Vagina (tissue), 2 donors: Measurements from ENCODE around the gene SEC23A. TPM values are rescaled to one million over a fixed set of nuclear protein-coding genes. Genes with fewer than 3 reads are reported as not detected.
A peak's percentile ranks its signal among the peaks of the same experiment; 100 is the strongest.
"Not testable (repeated sequence)": the region's sequence is repeated elsewhere in the genome, so short reads cannot be mapped to it uniquely, and the experiment has no call there.

Source experiments
- DNase-seq, 2 donors: peaks; one replicate each; pipeline ENCODE4 v3.0.0-alpha.2; 2017; ENCODE audit errors: extremely low spot score in 2 of 2
- H3K27ac ChIP-seq: fragments of 200-600 bp; sonication (generic); one replicate; pipeline ENCODE4 v1.5.1; 2019
- H3K27me3 ChIP-seq: fragments of 200-600 bp; sonication (generic); one replicate; pipeline ENCODE4 v1.5.1; 2019
- H3K36me3 ChIP-seq, 2 donors: fragments of 200-600 bp; sonication (generic); one replicate each; pipeline ENCODE4 v1.5.1; 2017 to 2019
- H3K4me1 ChIP-seq: fragments of 200-600 bp; sonication (generic); one replicate; pipeline ENCODE4 v1.5.1; 2019
- H3K4me3 ChIP-seq, 2 donors: fragments of 200-600 bp; sonication (generic); 1 replicate in 1 of 2; 2 replicates in 1 of 2; pipeline ENCODE4 v1.5.1; 2016 to 2019
- H3K9me3 ChIP-seq: fragments of 200-600 bp; sonication (generic); one replicate; pipeline ENCODE4 v1.5.1; 2019
- POLR2A ChIP-seq, 2 donors: fragments of 450-650 bp; IDR thresholded peaks; one replicate each; pipeline ENCODE4 v1.6.1; 2017; ENCODE audit warnings: antibody characterized with exemption in 2 of 2, mild to moderate bottlenecking in 2 of 2, moderate library complexity in 2 of 2
- POLR2AphosphoS5 ChIP-seq, 2 donors: sonication (generic); formaldehyde crosslinking; IDR thresholded peaks; one replicate each; pipeline ENCODE4 v1.9.0; 2017; ENCODE audit warnings: antibody characterized with exemption in 2 of 2, mild to moderate bottlenecking in 2 of 2, low read depth in 1 of 2; ENCODE audit not compliant: insufficient read depth in 1 of 2
- intact Hi-C: fragments of 100-400 bp; cut with DNase I; formaldehyde crosslinking; loops from one replicate; pipeline ENCODE4 v1.15.1; 2023
- total RNA-seq: library from RNA; depleted of rRNA; stranded (reverse); fragments of >200 nt; gene quantifications from one replicate; pipeline ENCODE4 v1.2.3, GENCODE V29; 2016
- TF ChIP-seq, protein P1 (sequence below), 3 experiments: fragments of 450-650 bp in 2 of 3; fragments of 200-600 bp in 1 of 3; sonication (generic) in 1 of 3; IDR thresholded peaks; one replicate each; pipeline ENCODE4 v1.5.1; 2017 to 2019; ENCODE audit warnings: antibody characterized with exemption in 3 of 3, mild to moderate bottlenecking in 2 of 3, moderate library complexity in 2 of 3

SEC23A gene
- total RNA-seq, 1 donor from 2014 or later, result 54.8 TPM

GRCh38 chr14:39138440-39138839 lies 35.4 kb upstream of the SEC23A start:
- TF ChIP-seq POLR2A (IDR thresholded peaks at IDR 0.05) (no peak), POLR2AphosphoS5 (IDR thresholded peaks at IDR 0.05; ENCODE audit: insufficient read depth in 1 of 2, low read depth in 1 of 2) (no peak)
- TF ChIP-seq, protein P1, sequence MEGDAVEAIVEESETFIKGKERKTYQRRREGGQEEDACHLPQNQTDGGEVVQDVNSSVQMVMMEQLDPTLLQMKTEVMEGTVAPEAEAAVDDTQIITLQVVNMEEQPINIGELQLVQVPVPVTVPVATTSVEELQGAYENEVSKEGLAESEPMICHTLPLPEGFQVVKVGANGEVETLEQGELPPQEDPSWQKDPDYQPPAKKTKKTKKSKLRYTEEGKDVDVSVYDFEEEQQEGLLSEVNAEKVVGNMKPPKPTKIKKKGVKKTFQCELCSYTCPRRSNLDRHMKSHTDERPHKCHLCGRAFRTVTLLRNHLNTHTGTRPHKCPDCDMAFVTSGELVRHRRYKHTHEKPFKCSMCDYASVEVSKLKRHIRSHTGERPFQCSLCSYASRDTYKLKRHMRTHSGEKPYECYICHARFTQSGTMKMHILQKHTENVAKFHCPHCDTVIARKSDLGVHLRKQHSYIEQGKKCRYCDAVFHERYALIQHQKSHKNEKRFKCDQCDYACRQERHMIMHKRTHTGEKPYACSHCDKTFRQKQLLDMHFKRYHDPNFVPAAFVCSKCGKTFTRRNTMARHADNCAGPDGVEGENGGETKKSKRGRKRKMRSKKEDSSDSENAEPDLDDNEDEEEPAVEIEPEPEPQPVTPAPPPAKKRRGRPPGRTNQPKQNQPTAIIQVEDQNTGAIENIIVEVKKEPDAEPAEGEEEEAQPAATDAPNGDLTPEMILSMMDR (IDR thresholded peaks at IDR 0.05), result no peak
- Histone ChIP-seq H3K36me3 (peaks cover 0 to 42% of the 10 kb centered on the region in 2 donors), H3K27ac (no peak overlapping the region), H3K27me3 (no peaks in the 10 kb centered on the region), H3K4me1 (no peaks in the 10 kb centered on the region), H3K9me3 (no peaks in the 10 kb centered on the region), H3K4me3 (no peak overlapping the region)
- intact Hi-C loops, result no loop called here
- no peak for DNase-seq

DNA sequence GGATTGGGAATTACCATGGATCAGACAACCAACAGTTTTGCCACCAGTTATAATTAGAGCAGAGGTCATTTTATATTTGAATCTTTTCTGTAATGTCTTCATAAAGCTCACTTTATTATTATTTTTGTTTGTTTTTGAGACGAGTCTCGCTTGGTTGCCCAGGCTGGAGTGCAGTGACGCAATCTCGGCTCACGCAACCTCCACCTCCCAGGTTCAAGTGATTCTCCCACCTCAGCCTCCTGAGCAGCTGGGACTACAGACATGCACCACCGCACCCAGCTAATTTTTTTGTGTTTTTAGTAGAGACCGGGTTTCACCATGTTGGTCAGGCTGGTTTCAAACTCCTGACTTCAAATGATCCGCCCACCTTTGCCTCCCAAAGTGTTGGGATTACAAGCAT lies 34.8 kb upstream of the SEC23A start:
- DNase-seq, H3K27ac ChIP-seq, H3K9me3 ChIP-seq, H3K27me3 ChIP-seq, H3K4me3 ChIP-seq, H3K4me1 ChIP-seq, intact Hi-C loops: not testable (repeated sequence)
- H3K36me3 ChIP-seq, result peaks cover 0 to 42% of the 10 kb centered on the region in 2 donors

DNA sequence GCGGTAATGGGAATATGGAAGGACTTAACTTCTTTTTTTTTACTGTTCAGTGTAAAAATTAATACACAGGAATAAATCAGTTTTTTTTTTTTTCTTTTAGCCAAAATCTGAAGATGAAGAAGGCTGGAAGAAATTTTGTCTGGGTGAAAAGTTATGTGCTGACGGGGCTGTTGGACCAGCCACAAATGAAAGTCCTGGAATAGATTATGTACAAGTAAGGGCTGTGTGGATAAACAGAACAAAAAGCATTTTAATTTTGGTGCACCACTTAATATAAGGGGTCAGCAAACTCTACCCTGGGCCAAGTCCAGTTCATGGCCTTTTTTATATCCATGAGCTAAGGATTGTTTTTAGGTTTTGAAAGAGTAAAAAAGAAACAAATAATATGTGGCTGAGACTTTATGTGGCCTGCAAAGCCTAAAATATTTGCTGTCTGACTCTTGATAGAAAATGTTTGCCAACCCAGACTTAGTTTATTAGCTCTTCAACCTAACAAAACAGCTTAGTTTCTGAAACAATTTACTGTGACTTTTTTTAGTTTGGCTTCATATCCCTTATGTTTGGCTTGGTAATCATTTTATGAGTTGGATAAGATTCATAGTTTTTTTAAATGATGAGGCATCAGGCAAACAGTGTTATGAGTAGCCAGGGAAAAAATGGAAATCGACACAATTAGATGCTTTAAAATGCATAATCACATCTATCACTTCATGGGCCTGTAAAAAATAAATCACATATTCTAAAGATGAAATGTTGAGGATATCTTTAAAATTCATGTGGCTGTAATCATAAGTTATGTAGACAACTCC lies 19.5 kb upstream of the SEC23A start:
- intact Hi-C loops, result no loop called here
- no peaks in the 10 kb centered on the region for H3K9me3 ChIP-seq
- no peak overlapping the region for H3K4me3 ChIP-seq
- peaks cover 11% of the 10 kb centered on the region for H3K4me1 ChIP-seq
- no peak for TF ChIP-seq POLR2AphosphoS5 (IDR thresholded peaks at IDR 0.05; ENCODE audit: insufficient read depth in 1 of 2, low read depth in 1 of 2)
- TF ChIP-seq, protein P1 (IDR thresholded peaks at IDR 0.05), result no peak
- no peak for TF ChIP-seq POLR2A (IDR thresholded peaks at IDR 0.05)
- DNase-seq, result no peak
- no peaks in the 10 kb centered on the region for H3K27me3 ChIP-seq
- peak overlapping the region; percentile 42 for H3K27ac ChIP-seq
- H3K36me3 ChIP-seq, result peaks cover 0 to 47% of the 10 kb centered on the region in 2 donors

DNA sequence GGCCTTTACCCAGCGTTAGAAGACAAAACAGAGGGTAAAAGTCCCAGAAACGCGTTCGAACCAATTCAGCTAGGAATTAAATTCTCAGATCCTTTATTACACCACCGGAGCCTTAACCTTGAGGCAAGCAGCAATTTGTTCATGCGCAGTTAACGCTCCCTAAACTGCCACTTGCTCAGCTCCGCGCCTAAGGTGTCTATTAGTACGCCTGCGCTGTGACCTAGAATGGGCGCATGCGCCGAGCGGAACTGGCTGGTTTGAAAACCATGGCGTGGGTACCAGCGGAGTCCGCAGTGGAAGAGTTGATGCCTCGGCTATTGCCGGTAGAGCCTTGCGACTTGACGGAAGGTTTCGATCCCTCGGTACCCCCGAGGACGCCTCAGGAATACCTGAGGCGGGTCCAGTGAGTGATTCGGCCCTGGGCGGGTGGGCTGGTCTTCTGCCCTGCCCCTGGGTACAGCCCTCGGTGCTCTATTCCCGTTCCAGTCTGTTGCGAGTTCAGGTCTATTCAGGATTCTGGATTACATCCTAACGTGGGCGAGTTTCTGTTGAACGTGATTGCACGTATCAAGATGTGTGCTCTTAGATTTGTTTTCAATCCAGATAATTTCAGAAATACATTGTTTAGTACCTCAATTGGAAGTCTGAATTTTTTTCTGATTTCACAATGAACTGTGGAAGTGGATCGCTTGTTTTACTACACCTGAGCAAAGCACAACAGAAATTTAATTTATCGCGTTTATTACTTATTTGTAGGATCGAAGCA lies 11.2 kb upstream of the SEC23A start, which contains the start of gene GEMIN2:
Gene GEMIN2, plus strand, starts transcription at position 251 of the 766 bp plus-strand sequence. Its CDS starts 16 bp downstream, at position 267.
- Histone ChIP-seq H3K27me3 (no peaks in the 10 kb centered on the region), H3K36me3 (peaks cover 0 to 14% of the 10 kb centered on the region in 2 donors), H3K4me1 (peaks cover 24% of the 10 kb centered on the region), H3K27ac (peak within 1 kb of the TSS; percentile 84), H3K4me3 (peak within 1 kb of the TSS; percentile 76 to 85), H3K9me3 (no peaks in the 10 kb centered on the region)
- peak; percentile 92 to 98 for TF ChIP-seq POLR2AphosphoS5 (IDR thresholded peaks at IDR 0.05; ENCODE audit: insufficient read depth in 1 of 2, low read depth in 1 of 2)
- TF ChIP-seq, protein P1 (IDR thresholded peaks at IDR 0.05), result no peak
- peak in 1 of 2 donors; percentile 92 for DNase-seq
- intact Hi-C loops, result no loop called here

GRCh38 chr14:39113685-39114072 lies 10.6 kb upstream of the SEC23A start:
- intact Hi-C loops, result no loop called here
- no peak for DNase-seq
- Histone ChIP-seq H3K36me3 (peaks cover 0 to 8% of the 10 kb centered on the region in 2 donors), H3K9me3 (no peaks in the 10 kb centered on the region), H3K4me1 (peaks cover 24% of the 10 kb centered on the region), H3K4me3 (peak overlapping the region; percentile 76 to 85), H3K27me3 (no peaks in the 10 kb centered on the region), H3K27ac (peak overlapping the region; percentile 84)
- TF ChIP-seq, protein P1 (IDR thresholded peaks at IDR 0.05), result no peak
- TF ChIP-seq POLR2AphosphoS5 (IDR thresholded peaks at IDR 0.05; ENCODE audit: insufficient read depth in 1 of 2, low read depth in 1 of 2) (no peak), POLR2A (IDR thresholded peaks at IDR 0.05) (no peak)
